ENCODE results near the gene ACSF2.
"Not testable (repeated sequence)": the region's sequence is repeated elsewhere in the genome, so short reads cannot be mapped to it uniquely, and the experiment has no call there.

Gene ACSF2

DNA sequence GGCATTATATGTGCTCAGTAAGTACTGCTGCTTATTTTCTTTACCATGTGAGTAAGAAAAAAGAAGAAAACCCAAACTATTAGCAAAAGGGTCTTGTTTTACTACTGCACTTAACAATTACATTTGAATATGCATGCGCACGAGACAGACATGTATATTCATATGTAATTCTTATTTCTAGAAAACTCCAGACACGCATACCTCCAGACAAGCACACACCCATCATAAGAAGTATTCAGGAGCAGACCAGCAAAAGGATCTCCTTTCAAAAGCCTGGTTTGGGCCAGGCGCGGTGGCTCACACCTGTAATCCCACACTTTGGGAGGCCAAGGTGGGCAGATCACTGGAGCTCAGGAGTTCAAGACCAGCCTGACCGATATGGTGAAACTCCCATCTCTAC is 36.5 kb upstream of the ACSF2 start:
- no peak for TF ChIP-seq SPI1 (IDR thresholded peaks at IDR 0.05; ENCODE audit: low read depth, low read length)
- no peak for DNase-seq (ENCODE audit: insufficient read length, low spot score)
- no peak for FAIRE-seq

DNA sequence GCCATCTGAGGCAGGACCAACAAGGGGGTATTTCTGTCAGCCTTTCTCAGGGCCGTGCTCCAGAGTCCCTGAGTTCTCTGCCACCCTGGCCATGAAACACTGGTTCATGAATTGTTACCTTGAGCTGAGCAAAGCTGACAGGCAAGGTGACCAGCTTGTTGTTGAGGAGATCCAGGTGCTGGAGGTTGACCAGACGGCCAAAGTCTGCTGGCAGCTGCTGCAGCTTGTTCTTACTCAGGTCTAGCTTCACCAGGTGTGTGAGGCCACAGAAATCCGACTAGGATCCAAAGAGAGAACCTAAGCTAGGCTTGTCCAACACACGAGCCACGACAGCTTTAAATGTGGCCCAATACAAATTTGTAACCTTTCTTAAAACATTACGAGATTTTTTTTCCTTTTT is 33.4 kb upstream of the ACSF2 start:
- FAIRE-seq (no peak), DNase-seq (ENCODE audit: insufficient read length, low spot score) (no peak)
- TF ChIP-seq TAF1 (IDR thresholded peaks at IDR 0.05; ENCODE audit: low read depth, low read length) = no peak
- no peak for TF ChIP-seq POLR2AphosphoS5 (IDR thresholded peaks at IDR 0.05; ENCODE audit: low read depth, low read length)
- no peak for TF ChIP-seq PAX5 (IDR thresholded peaks at IDR 0.05; ENCODE audit: insufficient read depth, low read length, severe bottlenecking)
- no peak for TF ChIP-seq POU2F2 (IDR thresholded peaks at IDR 0.05; ENCODE audit: low read depth, low read length)

DNA sequence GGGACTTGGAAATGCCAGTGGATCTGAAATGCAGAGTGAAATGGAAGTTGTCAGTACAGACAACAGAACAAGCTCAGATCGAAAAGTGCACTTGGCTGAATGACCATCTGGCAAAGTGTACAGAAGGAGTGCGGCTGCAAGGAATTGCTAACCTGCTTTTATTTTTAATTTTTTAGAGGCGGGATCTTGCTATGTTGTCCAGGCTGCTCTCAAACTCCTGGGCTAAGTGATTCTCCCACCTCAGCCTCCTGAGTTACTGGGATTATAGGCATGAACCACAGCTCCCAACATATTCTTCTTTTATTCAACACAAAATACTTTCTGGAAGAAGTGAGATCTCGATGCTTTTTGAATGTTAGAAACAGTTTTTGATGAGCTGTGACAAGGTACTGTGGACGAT is 32.3 kb upstream of the ACSF2 start:
- FAIRE-seq (no peak), DNase-seq (ENCODE audit: insufficient read length, low spot score) (no peak)
- TF ChIP-seq PAX5 (IDR thresholded peaks at IDR 0.05; ENCODE audit: insufficient read depth, low read length, severe bottlenecking) = no peak

DNA sequence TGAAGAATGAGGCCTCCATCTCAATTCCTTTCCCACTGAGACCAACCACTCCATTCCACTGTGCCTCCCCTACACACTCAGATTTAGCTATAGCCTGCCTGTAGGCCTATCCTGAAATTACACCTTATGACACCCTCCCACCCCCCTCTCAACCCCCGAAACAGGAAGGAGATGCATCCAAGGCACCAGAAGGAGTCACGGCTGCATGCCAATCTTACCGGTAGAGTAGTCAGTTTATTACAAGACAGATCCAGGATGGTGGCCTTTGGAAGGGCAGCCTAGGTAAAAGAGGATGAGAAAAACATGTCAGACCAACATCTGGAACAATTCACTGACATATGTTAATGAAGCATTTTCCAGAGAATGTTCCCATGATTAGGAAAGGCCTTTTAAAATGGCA is 31.3 kb upstream of the ACSF2 start:
- FAIRE-seq (no peak), DNase-seq (ENCODE audit: insufficient read length, low spot score) (no peak)
- TF ChIP-seq SPI1 (IDR thresholded peaks at IDR 0.05; ENCODE audit: low read depth, low read length) (no peak), PAX5 (IDR thresholded peaks at IDR 0.05; ENCODE audit: insufficient read depth, low read length, severe bottlenecking) (no peak), TAF1 (IDR thresholded peaks at IDR 0.05; ENCODE audit: low read depth, low read length) (no peak), POLR2A (IDR thresholded peaks at IDR 0.05; ENCODE audit: low read depth, low read length) (no peak), POLR2AphosphoS5 (IDR thresholded peaks at IDR 0.05; ENCODE audit: low read depth, low read length) (no peak), POU2F2 (IDR thresholded peaks at IDR 0.05; ENCODE audit: low read depth, low read length) (no peak)

DNA sequence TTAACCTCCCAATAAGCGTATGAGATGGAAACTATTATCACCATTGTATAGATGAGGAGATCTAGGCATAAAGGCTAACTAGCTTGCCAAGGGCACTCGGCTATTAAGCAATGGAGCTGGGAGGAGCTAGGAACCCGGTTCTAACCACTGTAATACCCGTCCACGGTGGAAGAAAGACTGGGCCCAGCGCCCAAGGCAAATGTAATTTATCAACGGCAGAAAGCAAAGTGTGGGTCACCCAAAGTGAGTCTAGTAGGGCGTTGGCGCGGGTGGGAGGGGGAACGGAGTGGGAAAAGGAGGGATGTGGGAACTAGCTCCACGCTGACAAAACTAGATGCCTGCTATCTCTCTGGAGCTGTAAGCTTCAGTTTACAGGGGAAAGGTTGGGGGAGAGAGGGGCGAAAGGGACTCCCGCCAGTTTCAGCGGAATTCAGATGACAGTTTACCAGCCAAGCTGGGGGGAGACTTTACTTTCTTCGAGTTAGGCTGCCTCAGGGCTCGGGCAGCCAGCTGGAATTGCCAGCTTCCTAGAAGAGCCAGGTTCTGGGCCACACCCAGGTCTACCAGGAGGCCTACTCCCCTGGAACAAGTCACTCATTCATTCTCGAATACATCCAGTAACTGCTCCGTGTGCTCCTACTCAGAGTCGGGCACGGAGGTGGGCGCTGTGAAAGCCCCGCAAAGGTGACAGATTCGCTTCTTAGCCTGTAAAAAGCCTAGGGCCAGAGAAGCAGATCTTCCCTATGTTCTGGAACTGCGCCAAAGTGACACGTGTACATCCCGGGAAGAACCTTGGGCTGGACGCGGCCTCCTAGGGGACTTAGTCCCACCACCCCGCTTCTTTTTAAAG is 29.5 kb upstream of the ACSF2 start:
- DNase-seq (ENCODE audit: insufficient read length, low spot score) (no peak), FAIRE-seq (no peak)
- no peak for TF ChIP-seq POLR2AphosphoS5 (IDR thresholded peaks at IDR 0.05; ENCODE audit: low read depth, low read length)
- TF ChIP-seq POU2F2 (IDR thresholded peaks at IDR 0.05; ENCODE audit: low read depth, low read length) = no peak
- no peak for TF ChIP-seq POLR2A (IDR thresholded peaks at IDR 0.05; ENCODE audit: low read depth, low read length)
- no peak for TF ChIP-seq PAX5 (IDR thresholded peaks at IDR 0.05; ENCODE audit: insufficient read depth, low read length, severe bottlenecking)
- no peak for TF ChIP-seq SPI1 (IDR thresholded peaks at IDR 0.05; ENCODE audit: low read depth, low read length)
- TF ChIP-seq TAF1 (IDR thresholded peaks at IDR 0.05; ENCODE audit: low read depth, low read length) = no peak

DNA sequence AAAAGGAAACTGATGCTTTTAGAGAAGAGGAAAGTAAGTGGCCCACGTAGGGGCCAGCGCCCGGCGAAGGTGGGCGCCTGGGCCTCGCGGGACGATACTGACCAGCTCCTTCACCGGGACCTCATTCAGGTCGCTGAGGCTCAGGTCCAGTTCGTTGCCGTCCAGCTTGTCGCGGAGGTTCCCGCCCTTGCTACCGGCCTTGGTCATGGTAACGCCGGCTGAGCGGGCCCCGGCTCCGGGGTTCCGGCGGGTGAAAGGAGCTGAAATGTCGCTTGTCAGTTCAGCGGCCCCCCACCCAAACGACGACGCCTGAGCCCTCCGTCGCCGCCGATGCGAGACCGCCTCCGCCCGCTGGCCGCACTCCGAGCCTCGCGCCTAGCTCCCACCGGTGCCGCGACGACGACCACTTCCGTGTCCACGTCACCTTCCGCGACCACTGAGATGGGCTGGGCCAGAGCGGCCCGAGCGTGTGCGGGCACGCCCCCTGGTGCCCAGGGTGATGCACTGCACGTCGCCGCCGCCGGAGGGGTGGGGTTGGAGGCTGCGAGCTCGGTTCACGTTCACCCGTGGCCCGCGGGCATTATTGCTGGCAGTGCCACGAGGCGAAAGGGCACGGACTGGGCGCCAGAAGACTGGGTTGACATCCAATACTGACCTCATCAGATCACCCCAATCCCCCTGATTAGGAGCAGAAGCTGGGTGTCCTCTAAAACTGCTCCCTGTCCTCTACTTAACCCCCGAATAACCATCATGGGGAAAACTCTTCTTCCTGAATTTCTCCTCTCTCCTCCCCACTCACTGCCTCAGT is 28.7 kb upstream of the ACSF2 start, which contains the start of gene LRRC59:
TSS of gene LRRC59 (minus strand) at position 413 of the 808 bp plus-strand sequence. CDS start at position 207, 206 bp downstream.
- DNase-seq (ENCODE audit: insufficient read length, low spot score) (peak; percentile 93), FAIRE-seq (peak; percentile 99)
- TF ChIP-seq POLR2AphosphoS5 (IDR thresholded peaks at IDR 0.05; ENCODE audit: low read depth, low read length) = peak; percentile 96
- TF ChIP-seq POU2F2 (IDR thresholded peaks at IDR 0.05; ENCODE audit: low read depth, low read length) = 0 out of 2 replicates have a peak, but pooled peaks have one; percentile 74
- TF ChIP-seq PAX5 (IDR thresholded peaks at IDR 0.05; ENCODE audit: insufficient read depth, low read length, severe bottlenecking) = peak; percentile 87
- TF ChIP-seq TAF1 (IDR thresholded peaks at IDR 0.05; ENCODE audit: low read depth, low read length) = peak; percentile 88
- peak; percentile 58 for TF ChIP-seq SPI1 (IDR thresholded peaks at IDR 0.05; ENCODE audit: low read depth, low read length)
- peak; percentile 92 for TF ChIP-seq POLR2A (IDR thresholded peaks at IDR 0.05; ENCODE audit: low read depth, low read length)

DNA sequence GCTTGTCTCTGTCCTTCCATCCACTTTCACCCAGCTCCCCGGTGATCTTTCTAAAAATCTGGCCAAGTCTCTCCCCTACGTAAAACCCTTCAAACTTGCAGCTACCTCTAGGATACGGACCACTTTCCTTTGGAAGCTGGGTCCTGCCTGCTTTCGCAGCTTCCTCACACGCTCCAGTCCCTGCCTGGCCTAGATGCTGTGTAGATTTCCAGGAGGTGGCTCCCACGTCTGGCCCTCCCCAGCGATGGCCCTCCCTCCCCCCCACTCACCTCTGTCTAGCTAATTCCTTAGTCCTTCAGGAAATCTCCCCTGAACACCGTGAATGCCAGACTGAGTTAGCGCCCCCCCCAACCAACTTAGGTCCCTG is 28.1 kb upstream of the ACSF2 start:
- DNase-seq (ENCODE audit: insufficient read length, low spot score) (no peak), FAIRE-seq (no peak)
- TF ChIP-seq PAX5 (IDR thresholded peaks at IDR 0.05; ENCODE audit: insufficient read depth, low read length, severe bottlenecking) (no peak), POLR2A (IDR thresholded peaks at IDR 0.05; ENCODE audit: low read depth, low read length) (no peak), TAF1 (IDR thresholded peaks at IDR 0.05; ENCODE audit: low read depth, low read length) (no peak)

DNA sequence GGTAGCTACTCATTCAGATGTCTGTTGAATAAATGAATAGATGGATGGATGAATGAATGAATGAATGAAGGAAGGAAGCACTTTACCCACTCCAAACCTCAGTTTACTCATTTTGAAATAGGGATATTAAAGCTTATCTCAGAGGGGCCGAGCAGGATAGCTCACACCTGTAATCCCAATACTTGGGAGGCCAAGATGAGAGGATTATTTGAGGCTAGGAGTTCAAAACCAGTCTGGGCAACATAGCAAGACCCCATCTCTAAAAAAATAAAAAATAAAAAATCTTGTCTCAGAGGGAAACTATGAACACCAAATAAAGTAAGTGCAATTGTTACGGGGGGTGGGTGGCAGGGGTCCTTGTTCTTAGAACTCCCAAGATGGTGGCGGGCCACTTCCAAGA is 27.3 kb upstream of the ACSF2 start:
- FAIRE-seq; DNase-seq (ENCODE audit: insufficient read length, low spot score): not testable (repeated sequence)

DNA sequence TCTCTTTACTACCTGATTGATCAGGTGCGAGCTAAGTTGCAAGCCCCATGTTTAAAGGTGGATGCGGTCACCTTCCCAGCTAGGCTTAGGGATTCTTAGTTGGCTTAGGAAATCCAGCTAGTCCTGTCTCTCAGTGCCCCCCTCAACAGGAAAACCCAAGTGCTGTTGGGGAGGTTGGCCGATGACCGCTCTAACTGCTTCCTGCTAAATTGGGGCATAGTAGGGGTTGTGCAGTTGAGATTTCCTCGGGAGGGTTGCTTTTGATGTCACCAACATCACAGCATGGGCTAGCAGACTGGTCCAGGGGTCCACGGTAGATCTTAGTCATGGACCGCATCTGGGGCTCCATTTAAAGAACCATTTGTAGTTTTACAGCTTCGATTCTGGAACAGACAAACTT is 26.4 kb upstream of the ACSF2 start:
- DNase-seq (ENCODE audit: insufficient read length, low spot score); FAIRE-seq: not testable (repeated sequence)

DNA sequence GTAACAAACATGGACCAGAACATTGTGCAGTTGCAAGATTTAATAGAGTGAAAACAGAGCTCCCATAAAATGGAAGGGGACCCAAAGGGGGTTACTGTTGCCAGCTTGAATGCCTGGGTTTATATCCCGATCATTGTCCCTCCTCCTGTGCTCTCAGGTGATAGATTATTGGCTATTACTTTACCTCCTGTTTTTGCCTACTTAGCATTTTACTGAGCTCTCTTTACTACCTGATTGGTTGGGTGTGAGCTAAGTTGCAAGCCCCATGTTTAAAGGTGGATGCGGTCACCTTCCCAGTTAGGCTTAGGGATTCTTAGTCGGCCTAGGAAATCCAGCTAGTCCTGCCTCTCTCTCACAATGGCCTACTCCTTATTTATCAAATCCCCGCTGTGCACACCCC is 20.7 kb upstream of the ACSF2 start:
- not testable (repeated sequence) for DNase-seq (ENCODE audit: insufficient read length, low spot score); FAIRE-seq

DNA sequence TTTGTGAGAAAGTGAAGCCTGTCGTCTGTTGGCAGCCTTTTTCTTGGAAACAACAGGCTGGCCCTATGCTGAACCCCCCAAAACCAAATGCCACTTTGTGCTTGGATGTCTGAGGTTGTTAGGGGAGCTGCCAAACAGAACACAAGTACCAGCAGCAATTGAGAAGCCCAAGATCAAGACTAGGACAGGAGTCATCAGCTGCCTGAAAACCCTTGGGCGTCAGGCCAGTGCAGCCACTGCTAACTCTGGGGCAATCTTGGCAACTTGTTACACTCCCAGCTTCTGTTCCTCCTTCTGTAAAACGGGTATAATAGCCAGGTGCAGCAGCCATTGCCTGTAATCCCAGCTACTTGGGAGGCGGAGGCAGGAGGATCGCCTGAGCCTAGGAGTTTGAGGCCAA is 19.4 kb upstream of the ACSF2 start:
- no peak for TF ChIP-seq PAX5 (IDR thresholded peaks at IDR 0.05; ENCODE audit: insufficient read depth, low read length, severe bottlenecking)
- TF ChIP-seq SPI1 (IDR thresholded peaks at IDR 0.05; ENCODE audit: low read depth, low read length) = no peak
- no peak for TF ChIP-seq TAF1 (IDR thresholded peaks at IDR 0.05; ENCODE audit: low read depth, low read length)
- no peak for TF ChIP-seq POLR2AphosphoS5 (IDR thresholded peaks at IDR 0.05; ENCODE audit: low read depth, low read length)
- TF ChIP-seq POU2F2 (IDR thresholded peaks at IDR 0.05; ENCODE audit: low read depth, low read length) = no peak
- no peak for TF ChIP-seq POLR2A (IDR thresholded peaks at IDR 0.05; ENCODE audit: low read depth, low read length)
- DNase-seq (ENCODE audit: insufficient read length, low spot score) = no peak
- no peak for FAIRE-seq

All from GM12891 (cell line).